GM10266 (cell line): ENCODE data around the gene C5.
"Not testable (repeated sequence)": the region's sequence is repeated elsewhere in the genome, so short reads cannot be mapped to it uniquely, and the experiment has no call there.

ENCODE experiments used
- DNase-seq: peaks from one replicate; pipeline ENCODE4 v3.0.0; 2012; ENCODE audit errors: extremely low spot score
- CTCF ChIP-seq: IDR thresholded peaks from 2 replicates; pipeline ENCODE4 v1.5.1; 2012; ENCODE audit warnings: mild to moderate bottlenecking, low read depth; ENCODE audit not compliant: control insufficient read depth, insufficient read depth; ENCODE audit errors: missing control alignments

Gene C5

GRCh38 chr9:121053544-121053943 is 3.5 kb upstream of the C5 start:
- no peak for TF ChIP-seq CTCF
- no peak for DNase-seq

GRCh38 chr9:121048618-121049017 is 1.5 kb downstream of the C5 start:
- TF ChIP-seq CTCF, result no peak
- no peak for DNase-seq

- TF ChIP-seq CTCF, result no peak
- DNase-seq, result no peak
These were observed 1.9 kb downstream of the C5 start for GRCh38 chr9:121048175-121048574.

GRCh38 chr9:121038804-121039203 is 11.3 kb downstream of the C5 start:
- TF ChIP-seq CTCF, result no peak

GRCh38 chr9:121038362-121038761 is 11.7 kb downstream of the C5 start:
- no peak for DNase-seq
- no peak for TF ChIP-seq CTCF

More at GRCh38 chr9:121038804-121039203, 11.3 kb downstream of the C5 start:
- DNase-seq, result no peak

GRCh38 chr9:121035717-121036116 is 14.4 kb downstream of the C5 start:
- DNase-seq, result not testable (repeated sequence)

GRCh38 chr9:121034529-121034928 is 15.5 kb downstream of the C5 start:
- DNase-seq, result no peak
- no peak for TF ChIP-seq CTCF

GRCh38 chr9:121029469-121029868 is 20.6 kb downstream of the C5 start:
- no peak for DNase-seq

GRCh38 chr9:121028285-121028684 is 21.8 kb downstream of the C5 start:
- DNase-seq, result not testable (repeated sequence)

More at GRCh38 chr9:121029469-121029868, 20.6 kb downstream of the C5 start:
- no peak for TF ChIP-seq CTCF
